ENCODE measurements around the gene RXRB. TPM values are rescaled to one million over a fixed set of nuclear protein-coding genes. Genes with fewer than 3 reads are reported as not detected.

RXRB gene
- total and polyA plus RNA-seq, 2 of the 13 experiments (the other 11 are each of a cell fraction or from before 2014, with no cell fraction given): 26.7 to 55.7 TPM

DNA sequence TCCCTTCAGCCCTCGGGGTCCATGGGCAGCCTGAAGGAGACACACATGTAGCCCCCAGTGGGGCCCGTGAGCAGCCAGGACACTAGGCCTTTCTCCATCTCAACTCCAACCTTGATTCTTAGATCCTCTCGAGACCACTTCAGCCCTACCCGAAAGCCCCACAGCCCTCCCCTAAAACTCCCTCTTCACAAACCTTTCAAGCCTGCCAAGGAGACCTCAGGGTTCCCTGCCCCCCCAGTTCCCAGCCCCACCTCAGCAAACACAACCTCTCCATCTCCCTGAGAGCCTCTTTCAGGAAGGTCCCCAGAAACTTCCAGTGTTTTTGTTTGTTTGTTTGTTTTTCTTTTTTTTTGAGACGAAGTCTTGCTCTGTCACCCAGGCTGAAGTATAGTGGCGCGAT, 19.3 kb downstream of the RXRB start:
- intact Hi-C loops (cut with micrococcal nuclease; ENCODE audit: unreplicated experiment): no loop called here
- DNase-seq (ENCODE audit: low spot score) (no peak), ATAC-seq (no peak), FAIRE-seq (no peak)
- no peak overlapping the region for H3K9ac ChIP-seq (ENCODE audit: insufficient read depth, low read depth, low read length)
- no peaks in the 10 kb centered on the region for H3K36me3 ChIP-seq (replicated peaks in 1 of 2; ENCODE audit: control insufficient read depth in 1 of 2, insufficient read depth in 2 of 2, low read length in 2 of 2)
- peaks cover 6% of the 10 kb centered on the region; the same call in 1 of the 2 replicates for H3K4me1 ChIP-seq (ENCODE audit: insufficient read depth, low read length)
- POLR2A ChIA-PET: no interaction called here
- CTCF ChIA-PET (ENCODE audit: low intra/inter-chr PET ratio, low total read pairs): no interaction called here
- 32% methylated on average over 7 of the region's 7 CpGs for WGBS (ENCODE audit: low lambda C conversion rate)
- BruUV-seq (replicated peaks): no TSS peak
- H3K9me3 ChIP-seq (ENCODE audit: low read length): peaks cover 19% of the 10 kb centered on the region; the same call in 1 of the 2 replicates
- no peak for TF ChIP-seq ZBTB42 (CRISPR knock-in tag; IDR thresholded peaks at IDR 0.05)
- TF ChIP-seq ZNF3 (CRISPR knock-in tag; IDR thresholded peaks at IDR 0.05): no peak
- TF ChIP-seq NFE2L2 (IDR thresholded peaks at IDR 0.05; ENCODE audit: low read length): no peak
- no peak for TF ChIP-seq HNF4A (CRISPR knock-in tag; IDR thresholded peaks at IDR 0.05)
- no peak for TF ChIP-seq XRCC5 (optimal IDR thresholded peaks at IDR 0.05; ENCODE audit: low read length)
- TF ChIP-seq, protein P1, sequence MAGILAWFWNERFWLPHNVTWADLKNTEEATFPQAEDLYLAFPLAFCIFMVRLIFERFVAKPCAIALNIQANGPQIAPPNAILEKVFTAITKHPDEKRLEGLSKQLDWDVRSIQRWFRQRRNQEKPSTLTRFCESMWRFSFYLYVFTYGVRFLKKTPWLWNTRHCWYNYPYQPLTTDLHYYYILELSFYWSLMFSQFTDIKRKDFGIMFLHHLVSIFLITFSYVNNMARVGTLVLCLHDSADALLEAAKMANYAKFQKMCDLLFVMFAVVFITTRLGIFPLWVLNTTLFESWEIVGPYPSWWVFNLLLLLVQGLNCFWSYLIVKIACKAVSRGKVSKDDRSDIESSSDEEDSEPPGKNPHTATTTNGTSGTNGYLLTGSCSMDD (CRISPR knock-in tag; IDR thresholded peaks at IDR 0.05): no peak
- no peak for TF ChIP-seq FOXK2 (IDR thresholded peaks at IDR 0.05)
- no peak overlapping the region for H3K27ac ChIP-seq (ENCODE audit: extremely low read length, insufficient read depth, low read length)
- no peaks in the 10 kb centered on the region for H3K79me2 ChIP-seq (ENCODE audit: insufficient read depth, low read length)
- no peaks in the 10 kb centered on the region for H4K20me1 ChIP-seq (ENCODE audit: insufficient read depth, low read length)
- no peak overlapping the region for H2AFZ ChIP-seq (ENCODE audit: low read length)
- in situ Hi-C loops (cut with HindIII; ENCODE audit: extremely low pct_ligation_motif_present, low pct_unique_long_range_greater_than_20kb): no loop called here
- H3K27me3 ChIP-seq (ENCODE audit: control insufficient read depth in 1 of 2, insufficient read depth in 2 of 2, low read length in 2 of 2): peaks cover 4 to 35% of the 10 kb centered on the region in 2 experiments; a peak in 3 of 5 replicates
- H3K4me2 ChIP-seq (ENCODE audit: low read depth, low read length): no peak overlapping the region
- H3K4me3 ChIP-seq (replicated peaks in 1 of 3; ENCODE audit: insufficient read depth in 1 of 3, low read depth in 2 of 3, low read length in 3 of 3): no peak overlapping the region

DNA sequence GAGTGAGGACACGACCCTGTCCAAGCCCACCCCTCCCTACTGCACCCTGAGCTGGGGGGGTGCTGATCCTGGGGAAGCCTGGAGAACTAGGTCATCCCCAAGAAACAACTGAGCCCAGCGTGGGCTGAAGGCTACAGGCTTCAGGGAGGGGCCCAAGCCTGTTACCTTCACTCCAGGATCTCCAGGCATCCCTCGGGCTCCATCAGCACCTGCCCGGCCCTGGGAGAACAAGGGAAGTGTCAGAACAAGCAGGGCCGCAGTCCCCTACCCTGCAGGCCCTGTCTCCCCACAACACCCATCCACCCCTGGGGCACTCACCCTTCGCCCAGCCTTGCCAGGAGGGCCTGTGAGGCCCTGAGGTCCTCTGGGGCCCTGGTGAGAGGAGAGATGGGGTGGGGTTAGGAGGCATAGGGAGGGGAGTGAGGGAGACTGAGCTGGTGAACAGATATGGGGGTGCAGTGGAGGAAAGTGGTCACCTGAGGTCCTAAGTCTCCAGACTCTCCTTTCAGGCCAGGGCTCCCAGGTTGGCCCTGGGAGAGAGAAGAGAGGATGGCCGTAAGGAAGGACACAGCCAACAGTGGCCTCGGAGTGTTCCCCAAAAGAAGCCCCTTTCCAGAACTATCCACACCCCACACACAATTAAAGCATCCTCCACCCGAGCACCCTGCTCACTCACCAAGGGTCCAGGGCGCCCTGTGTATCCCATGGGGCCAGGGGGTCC, 21.6 kb downstream of the RXRB start:
- Histone ChIP-seq H3K9me3 (ENCODE audit: low read length) (peaks cover 15% of the 10 kb centered on the region; the same call in 1 of the 2 replicates), H3K4me2 (ENCODE audit: low read depth, low read length) (no peak overlapping the region), H3K79me2 (ENCODE audit: insufficient read depth, low read length) (no peaks in the 10 kb centered on the region), H3K4me3 (replicated peaks in 1 of 3; ENCODE audit: insufficient read depth in 1 of 3, low read depth in 2 of 3, low read length in 3 of 3) (no peak overlapping the region), H3K4me1 (ENCODE audit: insufficient read depth, low read length) (peaks cover 9% of the 10 kb centered on the region), H3K9ac (ENCODE audit: insufficient read depth, low read depth, low read length) (no peak overlapping the region), H3K27ac (ENCODE audit: extremely low read length, insufficient read depth, low read length) (no peak overlapping the region), H3K36me3 (replicated peaks in 1 of 2; ENCODE audit: control insufficient read depth in 1 of 2, insufficient read depth in 2 of 2, low read length in 2 of 2) (no peaks in the 10 kb centered on the region), H2AFZ (ENCODE audit: low read length) (no peak overlapping the region), H4K20me1 (ENCODE audit: insufficient read depth, low read length) (no peaks in the 10 kb centered on the region), H3K27me3 (ENCODE audit: control insufficient read depth in 1 of 2, insufficient read depth in 2 of 2, low read length in 2 of 2) (peaks cover 4 to 55% of the 10 kb centered on the region in 2 experiments; a peak in 4 of 5 replicates)
- ChIA-PET CTCF (ENCODE audit: low intra/inter-chr PET ratio, low total read pairs) (no interaction called here), POLR2A (no interaction called here)
- FAIRE-seq: no peak
- no TSS peak for BruUV-seq (replicated peaks)
- DNase-seq (ENCODE audit: low spot score): no peak
- 20% methylated on average over 10 of the region's 10 CpGs for WGBS (ENCODE audit: low lambda C conversion rate)
- in situ Hi-C loops (cut with HindIII; ENCODE audit: extremely low pct_ligation_motif_present, low pct_unique_long_range_greater_than_20kb): no loop called here
- intact Hi-C loops (cut with micrococcal nuclease; ENCODE audit: unreplicated experiment): no loop called here
- no peak for ATAC-seq
- no peak for TF ChIP-seq GTF2F1 (IDR thresholded peaks at IDR 0.05; ENCODE audit: low read length)
- no peak for TF ChIP-seq CREM (IDR thresholded peaks at IDR 0.05)
- TF ChIP-seq CREM (CRISPR knock-in tag; IDR thresholded peaks at IDR 0.05): no peak
- TF ChIP-seq, protein P2, sequence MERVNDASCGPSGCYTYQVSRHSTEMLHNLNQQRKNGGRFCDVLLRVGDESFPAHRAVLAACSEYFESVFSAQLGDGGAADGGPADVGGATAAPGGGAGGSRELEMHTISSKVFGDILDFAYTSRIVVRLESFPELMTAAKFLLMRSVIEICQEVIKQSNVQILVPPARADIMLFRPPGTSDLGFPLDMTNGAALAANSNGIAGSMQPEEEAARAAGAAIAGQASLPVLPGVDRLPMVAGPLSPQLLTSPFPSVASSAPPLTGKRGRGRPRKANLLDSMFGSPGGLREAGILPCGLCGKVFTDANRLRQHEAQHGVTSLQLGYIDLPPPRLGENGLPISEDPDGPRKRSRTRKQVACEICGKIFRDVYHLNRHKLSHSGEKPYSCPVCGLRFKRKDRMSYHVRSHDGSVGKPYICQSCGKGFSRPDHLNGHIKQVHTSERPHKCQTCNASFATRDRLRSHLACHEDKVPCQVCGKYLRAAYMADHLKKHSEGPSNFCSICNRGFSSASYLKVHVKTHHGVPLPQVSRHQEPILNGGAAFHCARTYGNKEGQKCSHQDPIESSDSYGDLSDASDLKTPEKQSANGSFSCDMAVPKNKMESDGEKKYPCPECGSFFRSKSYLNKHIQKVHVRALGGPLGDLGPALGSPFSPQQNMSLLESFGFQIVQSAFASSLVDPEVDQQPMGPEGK (CRISPR knock-in tag; IDR thresholded peaks at IDR 0.05): no peak
- TF ChIP-seq WIZ (CRISPR knock-in tag; IDR thresholded peaks at IDR 0.05): no peak
- TF ChIP-seq ZNF773 (CRISPR knock-in tag; IDR thresholded peaks at IDR 0.05; ENCODE audit: borderline replicate concordance): no peak
- TF ChIP-seq AGO1 (IDR thresholded peaks at IDR 0.05; ENCODE audit: low read depth, low read length, poor library complexity, severe bottlenecking): no peak
- TF ChIP-seq MIER2 (CRISPR knock-in tag; IDR thresholded peaks at IDR 0.05): no peak
- TF ChIP-seq, protein P3, sequence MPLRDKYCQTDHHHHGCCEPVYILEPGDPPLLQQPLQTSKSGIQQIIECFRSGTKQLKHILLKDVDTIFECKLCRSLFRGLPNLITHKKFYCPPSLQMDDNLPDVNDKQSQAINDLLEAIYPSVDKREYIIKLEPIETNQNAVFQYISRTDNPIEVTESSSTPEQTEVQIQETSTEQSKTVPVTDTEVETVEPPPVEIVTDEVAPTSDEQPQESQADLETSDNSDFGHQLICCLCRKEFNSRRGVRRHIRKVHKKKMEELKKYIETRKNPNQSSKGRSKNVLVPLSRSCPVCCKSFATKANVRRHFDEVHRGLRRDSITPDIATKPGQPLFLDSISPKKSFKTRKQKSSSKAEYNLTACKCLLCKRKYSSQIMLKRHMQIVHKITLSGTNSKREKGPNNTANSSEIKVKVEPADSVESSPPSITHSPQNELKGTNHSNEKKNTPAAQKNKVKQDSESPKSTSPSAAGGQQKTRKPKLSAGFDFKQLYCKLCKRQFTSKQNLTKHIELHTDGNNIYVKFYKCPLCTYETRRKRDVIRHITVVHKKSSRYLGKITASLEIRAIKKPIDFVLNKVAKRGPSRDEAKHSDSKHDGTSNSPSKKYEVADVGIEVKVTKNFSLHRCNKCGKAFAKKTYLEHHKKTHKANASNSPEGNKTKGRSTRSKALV (CRISPR knock-in tag; IDR thresholded peaks at IDR 0.05): no peak
